Pancreas (tissue), 10 donors: ENCODE measurements around the gene LAMB1. TPM values are rescaled to one million over a fixed set of nuclear protein-coding genes. Genes with fewer than 3 reads are reported as not detected.

ENCODE experiments used
- ATAC-seq, 4 donors: fragments of 200-7000 bp; cut with Tn5 transposase; one replicate each; pipeline versions ENCODE4 v1.8.0 to v1.9.1; 2020; ENCODE audit warnings: mild to moderate bottlenecking in 4 of 4, moderate library complexity in 4 of 4
- DNase-seq, 6 donors: peaks; one replicate each; pipeline ENCODE4 v3.0.0-alpha.2; 2020
- FAIRE-seq: peaks from 2 replicates; lab custom pipeline; 2012; peaks lifted over from hg19 to GRCh38; lab: Jason Lieb, UNC
- H3K27ac ChIP-seq, 4 donors: fragments of 200-600 bp; sonication (generic); 1 replicate in 3 of 4; 2 replicates in 1 of 4; pipeline versions ENCODE4 v1.5.0 to v1.8.0; 2020
- H3K27me3 ChIP-seq, 4 donors: fragments of 200-600 bp; one replicate each; pipeline ENCODE4 v1.8.0; 2021
- H3K36me3 ChIP-seq, 3 donors: fragments of 200-600 bp; sonication (generic) in 1 of 3; one replicate each; pipeline versions ENCODE4 v1.5.0 to v1.8.0; 2020 to 2021
- H3K4me1 ChIP-seq, 3 donors: fragments of 200-600 bp; one replicate each; pipeline ENCODE4 v1.8.0; 2021
- H3K4me3 ChIP-seq, 4 donors: fragments of 200-600 bp; sonication (generic) in 2 of 4; one replicate each; pipeline versions ENCODE4 v1.5.0 to v1.8.0; 2020 to 2021
- H3K9me3 ChIP-seq, 4 donors: fragments of 200-600 bp; one replicate each; pipeline ENCODE4 v1.8.0; 2021
- WGBS, 2 donors: extraction: QIAGEN DNeasy Blood & Tissue Kit; methylation state at CpG; one replicate each; pipeline ENCODE4 v1.1.7; 2013; 5-methylcytosine and 5-hydroxymethylcytosine counted together
- intact Hi-C, 3 donors: fragments of 100-400 bp; cut with DNase I; formaldehyde crosslinking; loops; one replicate each; pipeline versions ENCODE4 v1.11.1 to v1.14.2; 2022
- polyA plus RNA-seq, 2 donors: library from polyadenylated mRNA; stranded (reverse); fragments of 200-250 nt; gene quantifications; one replicate each; pipeline ENCODE4 v1.2.3, GENCODE V29; 2013
- total RNA-seq, 6 donors: library from RNA; stranded (reverse); fragmentation: NEBNext Ultra II Directional in 4 of 6; extraction: Animal tissue kit (Norgen Biotek cat#: 25700) in 4 of 6; gene quantifications; one replicate each; pipeline versions ENCODE4 v1.2.1 to v1.2.4, GENCODE V29; 2021 to 2023
- TF ChIP-seq, protein P1 (sequence below), 4 donors: fragments of 200-600 bp; sonication (generic) in 3 of 4; IDR thresholded peaks; one replicate each; pipeline versions ENCODE4 v1.5.0 to v1.8.0; 2021; ENCODE audit warnings: antibody characterized with exemption in 4 of 4
- donor health status: healthy with polysubstance abuse.
- donor health status: DM: no; HTN: no; CAD: no; lungs with moderate emphysema.
- donor health status: DM: no; HTN: no; CAD: no.
- donor health status: control.
- donor health status: control.
- donor health status: Bipolar disorder and iron deficiency.
- donor health status: DM: yes; HTN: yes; CAD: no.
- donor health status: DM: no; HTN: no; CAD: no.
- donor health status: DM: no; HTN: no; CAD: no.
- donor health status: DM: yes; HTN: yes; CAD: no.

Gene LAMB1
- total and polyA plus RNA-seq, 8 donors = 25.5 to 169 (median 106) TPM

- Histone ChIP-seq H3K36me3 (no peaks in the 10 kb centered on the region), H3K27me3 (no peaks in the 10 kb centered on the region), H3K4me3 (no peak overlapping the region), H3K4me1 (peaks cover 0 to 28% (median 28%) of the 10 kb centered on the region in 3 donors), H3K27ac (no peak overlapping the region), H3K9me3 (no peaks in the 10 kb centered on the region)
- TF ChIP-seq, protein P1, sequence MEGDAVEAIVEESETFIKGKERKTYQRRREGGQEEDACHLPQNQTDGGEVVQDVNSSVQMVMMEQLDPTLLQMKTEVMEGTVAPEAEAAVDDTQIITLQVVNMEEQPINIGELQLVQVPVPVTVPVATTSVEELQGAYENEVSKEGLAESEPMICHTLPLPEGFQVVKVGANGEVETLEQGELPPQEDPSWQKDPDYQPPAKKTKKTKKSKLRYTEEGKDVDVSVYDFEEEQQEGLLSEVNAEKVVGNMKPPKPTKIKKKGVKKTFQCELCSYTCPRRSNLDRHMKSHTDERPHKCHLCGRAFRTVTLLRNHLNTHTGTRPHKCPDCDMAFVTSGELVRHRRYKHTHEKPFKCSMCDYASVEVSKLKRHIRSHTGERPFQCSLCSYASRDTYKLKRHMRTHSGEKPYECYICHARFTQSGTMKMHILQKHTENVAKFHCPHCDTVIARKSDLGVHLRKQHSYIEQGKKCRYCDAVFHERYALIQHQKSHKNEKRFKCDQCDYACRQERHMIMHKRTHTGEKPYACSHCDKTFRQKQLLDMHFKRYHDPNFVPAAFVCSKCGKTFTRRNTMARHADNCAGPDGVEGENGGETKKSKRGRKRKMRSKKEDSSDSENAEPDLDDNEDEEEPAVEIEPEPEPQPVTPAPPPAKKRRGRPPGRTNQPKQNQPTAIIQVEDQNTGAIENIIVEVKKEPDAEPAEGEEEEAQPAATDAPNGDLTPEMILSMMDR (IDR thresholded peaks at IDR 0.05) = peak in 3 of 4 donors; percentile 19 to 30 (median 27)
- ATAC-seq = peak; percentile 55 to 75 (median 75)
- intact Hi-C loops = no loop called here
- WGBS, 2 donors = 34 to 52% methylated on average over 2 of the region's 2 CpGs
- FAIRE-seq = no peak
- DNase-seq = no peak
Measured at GRCh38 chr7:108016841-108017775, 14.1 kb upstream of the LAMB1 start.

DNA sequence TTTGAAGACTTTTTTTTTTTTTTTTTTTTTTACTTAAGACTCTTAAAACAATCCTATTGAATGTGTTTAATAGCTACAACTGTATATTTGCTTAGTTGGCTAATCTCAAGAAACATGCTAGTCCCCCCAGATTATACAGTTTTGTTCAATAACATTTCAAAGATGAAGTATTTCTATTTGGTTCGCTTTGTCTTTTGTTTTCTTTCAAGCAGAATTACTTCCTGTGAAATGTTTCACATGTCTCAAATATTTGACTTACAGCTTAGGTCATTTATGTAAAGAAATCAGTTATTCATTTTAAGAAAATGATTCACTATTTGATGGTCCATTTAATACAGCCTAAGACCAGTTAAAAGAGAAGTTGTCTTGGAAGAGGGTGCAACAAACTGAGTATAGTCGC, 12.8 kb upstream of the LAMB1 start:
- TF ChIP-seq, protein P1 (IDR thresholded peaks at IDR 0.05) = no peak
- 53% methylated on average over 2 of the region's 2 CpGs for WGBS, 2 donors
- H3K27ac ChIP-seq = peak overlapping the region in 1 of 4 donors; percentile 69
- H3K36me3 ChIP-seq = no peaks in the 10 kb centered on the region
- intact Hi-C loops = no loop called here
- H3K4me3 ChIP-seq = no peak overlapping the region
- DNase-seq (no peak), ATAC-seq (peak; percentile 11 to 57 (median 52)), FAIRE-seq (no peak)
- peaks cover 9 to 42% (median 41%) of the 10 kb centered on the region in 3 donors for H3K4me1 ChIP-seq
- H3K9me3 ChIP-seq = no peaks in the 10 kb centered on the region
- H3K27me3 ChIP-seq = no peaks in the 10 kb centered on the region

DNA sequence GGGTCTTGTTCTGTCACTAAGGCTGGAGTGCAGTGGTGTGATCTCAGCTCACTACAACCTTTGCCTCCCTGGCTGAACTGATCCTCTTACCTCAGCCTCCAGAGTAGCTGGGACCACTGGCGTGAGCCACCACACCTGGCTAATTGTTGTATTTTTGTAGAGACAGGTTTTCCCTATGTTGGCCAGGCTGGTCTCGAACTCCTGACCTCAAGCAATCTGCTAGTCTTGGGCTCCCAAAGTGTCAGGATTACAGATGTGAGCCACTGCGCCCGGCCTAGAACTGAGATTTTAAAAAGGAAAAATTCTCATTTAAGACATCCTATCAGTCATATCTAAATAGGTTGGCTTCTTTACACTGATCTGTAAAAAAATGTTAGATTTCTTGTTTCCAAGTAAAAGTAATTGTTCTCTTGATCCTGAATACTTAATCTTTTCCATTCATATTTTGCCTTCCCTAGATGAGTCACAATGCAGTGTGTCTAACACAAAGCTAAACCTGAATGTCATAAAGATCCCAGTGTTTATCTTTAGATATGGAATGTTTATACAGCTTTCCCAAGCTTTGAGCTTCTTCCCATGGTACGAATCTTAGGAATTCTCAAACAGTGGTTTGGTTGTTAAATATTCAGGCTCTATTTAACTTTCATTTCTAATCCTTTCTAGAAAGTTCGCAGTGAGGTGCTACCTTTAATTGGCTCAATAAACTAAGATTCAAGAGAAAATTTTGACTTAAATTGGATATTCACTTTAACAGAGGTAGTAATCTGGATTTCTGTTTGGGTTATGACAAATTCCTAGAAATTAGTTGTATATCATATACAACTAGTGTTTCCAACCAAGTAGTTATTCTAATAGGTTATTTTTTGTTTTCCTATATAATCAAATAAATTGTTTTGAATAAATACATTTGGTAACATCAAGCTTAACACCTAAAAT, 12.1 kb upstream of the LAMB1 start:
- WGBS, 2 donors = 62 to 64% methylated on average over 6 of the region's 6 CpGs
- ATAC-seq = peak; percentile 63 to 74 (median 70)
- Histone ChIP-seq H3K27me3 (no peaks in the 10 kb centered on the region), H3K9me3 (no peaks in the 10 kb centered on the region), H3K36me3 (no peaks in the 10 kb centered on the region), H3K4me1 (peaks cover 11 to 49% (median 48%) of the 10 kb centered on the region in 3 donors), H3K4me3 (no peak overlapping the region), H3K27ac (peak overlapping the region in 2 of 4 donors; percentile 17 to 69)
- no peak for DNase-seq
- peak; percentile 79 for FAIRE-seq
- intact Hi-C loops = no loop called here
- TF ChIP-seq, protein P1 (IDR thresholded peaks at IDR 0.05) = no peak

GRCh38 chr7:108014215-108014614, 11.3 kb upstream of the LAMB1 start:
- ATAC-seq (no peak), FAIRE-seq (no peak), DNase-seq (no peak)
- H3K27me3 ChIP-seq = no peaks in the 10 kb centered on the region
- H3K27ac ChIP-seq = no peak overlapping the region
- H3K36me3 ChIP-seq = no peaks in the 10 kb centered on the region
- H3K4me1 ChIP-seq = peaks cover 11 to 51% (median 50%) of the 10 kb centered on the region in 3 donors
- TF ChIP-seq, protein P1 (IDR thresholded peaks at IDR 0.05) = no peak
- WGBS, 2 donors = 53 to 59% methylated on average over 2 of the region's 2 CpGs
- no peak overlapping the region for H3K4me3 ChIP-seq
- intact Hi-C loops = no loop called here
- no peaks in the 10 kb centered on the region for H3K9me3 ChIP-seq
